Ureter (tissue), 1 donor: ENCODE measurements around the gene CACNG7. TPM values are rescaled to one million over a fixed set of nuclear protein-coding genes. Genes with fewer than 3 reads are reported as not detected.

Experiments used
- DNase-seq: peaks from one replicate; pipeline ENCODE4 v3.0.0-alpha.2; 2020; ENCODE audit warnings: low spot score
- total RNA-seq: library from RNA; stranded (reverse); gene quantifications from one replicate; pipeline ENCODE4 v1.2.4, GENCODE V29; 2023
- donor health status: DM: yes; HTN: yes; CAD: no.

Gene CACNG7
- total RNA-seq, 1 donor from 2014 or later, result not detected

DNA sequence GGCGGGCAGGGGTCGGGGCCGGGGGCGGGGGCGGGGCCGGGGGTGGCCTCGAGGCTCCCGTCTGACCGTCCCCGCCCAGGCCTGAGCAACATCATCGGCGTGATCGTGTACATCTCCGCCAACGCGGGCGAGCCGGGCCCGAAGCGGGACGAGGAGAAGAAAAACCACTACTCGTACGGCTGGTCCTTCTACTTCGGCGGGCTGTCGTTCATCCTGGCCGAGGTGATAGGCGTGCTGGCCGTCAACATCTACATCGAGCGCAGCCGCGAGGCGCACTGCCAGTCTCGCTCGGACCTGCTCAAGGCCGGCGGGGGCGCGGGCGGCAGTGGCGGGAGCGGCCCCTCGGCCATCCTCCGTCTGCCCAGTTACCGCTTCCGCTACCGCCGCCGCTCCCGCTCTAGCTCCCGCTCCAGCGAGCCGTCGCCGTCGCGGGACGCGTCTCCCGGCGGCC is 72.9 kb downstream of the CACNG7 start:
- no peak for DNase-seq

- no peak for DNase-seq
These were observed 73.5 kb downstream of the CACNG7 start for GRCh38 chr19:53982611-53983010.

GRCh38 chr19:53983457-53984289 is 74.6 kb downstream of the CACNG7 start:
- no peak for DNase-seq

- no peak for DNase-seq
These were observed 76.8 kb downstream of the CACNG7 start for GRCh38 chr19:53985863-53986262.

DNA sequence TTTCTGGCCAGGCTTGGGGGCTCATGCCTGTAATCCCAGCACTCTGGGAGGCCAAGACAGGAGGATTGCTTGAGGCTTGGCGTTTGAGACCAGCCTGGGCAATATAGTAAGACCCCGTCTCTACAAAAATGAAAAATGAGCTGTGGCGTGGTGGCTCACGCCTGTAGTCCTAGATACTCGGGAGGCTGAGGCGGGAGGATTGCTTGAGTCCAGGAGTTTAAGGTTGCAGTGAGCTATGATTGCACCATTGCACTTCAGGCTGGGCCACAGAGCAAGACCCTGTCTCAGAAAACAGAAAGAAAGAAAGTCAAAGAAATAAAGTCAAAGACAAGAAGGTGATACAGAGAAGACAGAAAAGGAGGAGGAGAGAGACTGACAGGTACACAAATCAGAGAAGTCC is 79.9 kb downstream of the CACNG7 start:
- no peak for DNase-seq

- no peak for DNase-seq
These were observed 80.8 kb downstream of the CACNG7 start for GRCh38 chr19:53989600-53990533.

GRCh38 chr19:53991224-53992113 is 82.4 kb downstream of the CACNG7 start, which contains the start of gene CACNG6:
CACNG6 (plus strand) TSS chr19:53991637; CDS start chr19:53992878, 1,241 bp downstream.
- no peak for DNase-seq

- DNase-seq, result no peak
These were observed 83.1 kb downstream of the CACNG7 start for GRCh38 chr19:53992211-53992610.

DNA sequence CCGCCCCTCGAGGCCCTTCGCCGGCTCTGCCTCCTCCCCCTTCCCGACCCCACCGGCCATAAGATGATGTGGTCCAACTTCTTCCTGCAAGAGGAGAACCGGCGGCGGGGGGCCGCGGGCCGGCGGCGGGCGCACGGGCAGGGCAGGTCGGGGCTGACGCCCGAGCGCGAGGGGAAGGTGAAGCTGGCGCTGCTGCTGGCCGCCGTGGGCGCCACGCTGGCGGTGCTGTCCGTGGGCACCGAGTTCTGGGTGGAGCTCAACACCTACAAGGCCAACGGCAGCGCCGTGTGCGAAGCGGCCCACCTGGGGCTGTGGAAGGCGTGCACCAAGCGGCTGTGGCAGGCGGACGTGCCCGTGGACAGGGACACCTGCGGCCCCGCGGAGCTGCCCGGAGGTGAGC is 83.7 kb downstream of the CACNG7 start:
- no peak for DNase-seq

DNA sequence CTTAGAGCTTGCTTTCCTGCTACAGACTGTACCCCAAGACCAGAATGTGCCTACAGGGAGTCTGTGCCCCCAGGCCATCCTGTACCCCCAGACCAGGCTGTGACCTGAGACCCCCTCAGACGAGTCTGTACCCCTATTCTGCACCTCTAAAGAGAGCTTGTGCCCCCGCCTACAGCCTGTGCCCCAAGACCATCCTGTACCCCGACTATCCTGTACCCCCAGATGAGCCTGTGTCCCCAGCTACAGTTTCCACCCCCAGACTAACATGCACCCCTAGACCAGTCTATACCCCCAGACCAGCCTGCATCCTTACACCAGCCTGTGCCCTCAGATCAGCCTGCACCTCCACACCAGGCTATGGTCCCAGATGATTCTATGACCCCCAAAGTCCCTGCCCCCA is 84.4 kb downstream of the CACNG7 start:
- DNase-seq, result no peak

Other genes starting within 250 kb of the CACNG7 start
- 0.31 TPM for gene NLRP12, start 85.0 kb upstream of the CACNG7 start, total RNA-seq
- 155 TPM for gene MYADM, start 41.4 kb upstream of the CACNG7 start, total RNA-seq
- gene PRKCG, start 27.1 kb upstream of the CACNG7 start, total RNA-seq, result not detected
- 0.08 TPM for gene CACNG8, start 53.7 kb downstream of the CACNG7 start, total RNA-seq
- not detected for gene CACNG6, start 82.4 kb downstream of the CACNG7 start, total RNA-seq
- gene VSTM1, start 154.6 kb downstream of the CACNG7 start, total RNA-seq, result not detected
- not detected for gene TARM1, start 172.1 kb downstream of the CACNG7 start, total RNA-seq
- gene OSCAR, start 191.5 kb downstream of the CACNG7 start, total RNA-seq, result 1.7 TPM
- 126 TPM for gene NDUFA3, start 193.6 kb downstream of the CACNG7 start, total RNA-seq
- gene TFPT, start 206.4 kb downstream of the CACNG7 start, total RNA-seq, result 16.8 TPM
- gene PRPF31, start 206.5 kb downstream of the CACNG7 start, total RNA-seq, result 59.0 TPM
- gene CNOT3, start 228.5 kb downstream of the CACNG7 start, total RNA-seq, result 54.6 TPM